KBM-7 (cell line): ENCODE measurements around the gene S100G.

Experiments used
- DNase-seq: peaks from one replicate; pipeline ENCODE4 v3.0.0-alpha.2; 2015
- in situ Hi-C: fragments of 300-500 bp; cut with MboI; formaldehyde crosslinking; loops from 2 replicates; pipeline ENCODE4 v1.14.3; 2020; ENCODE audit warnings: low sequenced_read_pairs, low pct_unique_long_range_greater_than_20kb, mixed read lengths

The S100G gene

GRCh38 chrX:16640823-16641222 lies 9.1 kb upstream of the S100G start:
- in situ Hi-C loops, result no loop called here

DNA sequence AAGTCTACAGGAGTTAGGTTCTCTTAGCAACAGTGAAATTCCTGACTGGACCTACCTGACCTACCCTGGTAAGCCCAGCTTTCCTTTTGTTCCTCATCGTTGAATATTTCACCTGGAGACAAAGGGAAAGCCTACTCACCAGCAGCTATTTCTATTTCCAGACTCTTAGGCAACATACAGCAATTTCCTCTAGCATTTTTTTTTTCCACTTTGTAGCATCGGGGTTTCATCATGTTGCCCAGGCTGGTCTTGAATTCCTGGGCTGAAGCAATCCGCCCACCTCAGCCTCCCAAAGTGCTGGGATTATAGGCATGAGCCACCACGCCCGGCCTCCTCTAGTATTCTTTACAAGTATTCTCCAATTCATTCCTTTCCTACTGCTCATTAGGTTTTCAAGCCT lies 6.8 kb upstream of the S100G start:
- DNase-seq, result no peak
- in situ Hi-C loops, result no loop called here

More at GRCh38 chrX:16640823-16641222, 9.1 kb upstream of the S100G start:
- no peak for DNase-seq

DNA sequence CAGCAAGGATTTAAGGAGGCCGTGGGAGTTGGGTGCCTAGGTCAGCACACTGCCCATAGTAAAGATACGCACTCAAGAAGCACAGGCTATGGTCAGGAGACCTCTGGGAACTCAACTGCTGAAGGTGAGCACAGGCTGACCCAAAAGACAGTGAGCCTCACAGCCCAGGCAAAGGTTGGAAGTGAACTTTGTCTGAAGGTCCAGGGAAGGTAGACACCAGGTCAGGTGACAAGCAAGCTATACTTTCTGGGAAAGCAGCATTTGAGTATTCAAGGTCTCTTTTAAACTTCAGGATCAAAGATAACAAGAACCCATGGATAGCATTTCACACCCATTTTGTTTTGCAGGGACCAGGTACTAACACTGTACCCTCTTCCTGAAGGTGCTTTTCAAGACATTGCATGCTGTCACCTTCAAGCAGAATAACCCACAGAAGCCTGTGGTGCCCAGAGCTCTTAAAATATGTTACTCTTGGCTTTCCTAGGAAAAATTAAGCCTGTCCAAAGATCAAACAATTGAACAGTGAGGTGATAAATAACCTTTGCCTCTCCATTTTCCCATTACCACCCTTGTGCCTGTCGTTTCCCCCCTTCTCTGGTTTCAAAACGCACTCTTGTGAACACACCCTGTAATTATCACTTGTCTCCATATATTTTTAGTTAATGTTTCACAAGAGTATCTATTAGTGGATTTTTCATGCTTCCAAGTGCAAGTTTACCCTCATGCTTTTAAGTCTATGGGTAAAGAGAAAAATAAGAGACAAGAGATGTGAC lies 3.4 kb upstream of the S100G start:
- no peak for DNase-seq
- in situ Hi-C loops, result no loop called here

DNA sequence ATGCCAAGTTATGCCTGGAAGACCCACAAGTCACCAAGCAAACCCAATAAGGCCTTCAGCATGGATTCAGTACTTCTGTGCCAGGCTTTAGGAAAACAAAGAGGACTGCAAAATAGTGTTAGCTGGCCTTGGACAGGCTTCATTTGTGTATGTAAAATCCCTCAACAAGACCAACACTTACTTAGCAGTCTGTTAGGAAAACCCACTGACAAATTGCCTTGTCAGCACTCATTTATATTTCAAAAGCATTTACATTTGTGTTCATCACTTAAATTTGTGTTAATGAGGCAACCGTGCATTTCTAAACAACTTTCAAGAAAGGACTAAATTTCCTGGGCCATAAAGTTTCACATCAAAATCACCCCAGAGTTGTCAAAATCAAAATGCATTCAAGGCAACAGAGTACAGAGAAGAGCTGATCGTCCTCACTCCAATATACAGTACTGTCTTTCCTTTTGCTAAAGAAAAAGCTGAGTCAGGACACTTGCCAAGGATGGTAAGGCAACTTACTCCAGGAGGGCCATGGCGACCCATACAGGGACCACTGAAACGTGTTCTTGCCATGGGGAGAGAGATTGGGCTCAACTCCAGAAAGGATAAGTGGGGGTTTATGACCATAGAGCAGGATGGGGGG lies 1.6 kb downstream of the S100G start:
- DNase-seq, result no peak
- in situ Hi-C loops, result no loop called here

- in situ Hi-C loops, result no loop called here
- no peak for DNase-seq
Observed at GRCh38 chrX:16653424-16653823, 3.5 kb downstream of the S100G start.

DNA sequence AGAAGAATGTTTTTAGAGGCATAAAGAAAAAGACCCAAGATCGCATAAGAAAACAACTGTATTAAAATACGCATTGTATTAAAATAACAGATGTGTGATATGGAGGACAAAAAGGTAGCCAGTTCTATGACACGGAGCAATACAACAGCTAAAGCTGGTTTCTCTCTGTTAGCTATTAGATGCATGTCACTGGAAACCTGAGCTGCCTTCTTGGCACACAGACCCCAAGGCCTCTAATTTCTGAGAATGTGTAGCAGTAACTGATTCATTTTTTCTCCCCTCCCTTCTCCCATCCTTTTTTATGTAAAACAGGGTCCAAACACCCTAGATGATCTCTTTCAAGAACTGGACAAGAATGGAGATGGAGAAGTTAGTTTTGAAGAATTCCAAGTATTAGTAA lies 4.1 kb downstream of the S100G start:
- DNase-seq, result no peak
- in situ Hi-C loops, result no loop called here

DNA sequence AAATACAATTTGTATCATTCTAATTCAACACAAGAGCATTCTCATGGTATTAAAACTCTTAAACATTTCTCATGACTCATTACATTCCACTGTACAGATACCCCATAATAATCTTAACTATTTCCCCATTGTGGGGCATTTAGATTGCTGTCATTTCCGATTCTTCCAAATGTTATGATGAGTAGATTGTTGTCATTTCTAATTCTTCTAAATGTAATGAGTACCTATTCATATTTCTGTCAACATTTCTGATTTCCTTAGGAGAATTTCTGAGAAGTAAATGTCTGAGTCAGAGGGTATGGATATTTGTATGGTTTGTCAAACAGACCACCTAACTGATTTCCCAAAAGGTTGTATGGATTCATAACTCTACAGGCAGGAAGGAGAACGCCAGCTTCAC lies 8.3 kb downstream of the S100G start:
- no peak for DNase-seq
- in situ Hi-C loops, result no loop called here

GRCh38 chrX:16659321-16659720 lies 9.4 kb downstream of the S100G start:
- DNase-seq, result no peak
- in situ Hi-C loops, result no loop called here

- no peak for DNase-seq
- in situ Hi-C loops, result no loop called here
Observed at GRCh38 chrX:16661495-16661894, 11.5 kb downstream of the S100G start.

GRCh38 chrX:16662402-16662801 lies 12.4 kb downstream of the S100G start:
- in situ Hi-C loops, result no loop called here
- no peak for DNase-seq

DNA sequence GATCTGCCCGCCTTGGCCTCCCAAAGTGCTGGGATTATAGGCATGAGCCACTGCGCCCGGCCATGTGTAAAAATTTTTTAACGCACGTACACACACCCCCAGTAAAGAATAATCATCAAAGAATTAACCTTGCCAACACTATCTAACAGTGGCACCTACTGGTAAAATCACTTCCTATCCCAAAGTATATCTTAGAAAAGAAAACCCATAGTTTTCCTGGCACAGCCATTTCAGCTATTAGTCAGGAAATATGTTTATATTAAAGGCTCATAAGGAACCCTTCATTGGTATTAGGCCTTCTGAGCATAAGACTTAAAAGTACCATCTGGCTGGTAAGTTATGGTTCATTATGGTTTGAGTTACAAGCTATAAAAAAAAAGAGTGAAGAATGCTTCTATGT lies 14.1 kb downstream of the S100G start:
- DNase-seq, result no peak
- in situ Hi-C loops, result no loop called here

DNA sequence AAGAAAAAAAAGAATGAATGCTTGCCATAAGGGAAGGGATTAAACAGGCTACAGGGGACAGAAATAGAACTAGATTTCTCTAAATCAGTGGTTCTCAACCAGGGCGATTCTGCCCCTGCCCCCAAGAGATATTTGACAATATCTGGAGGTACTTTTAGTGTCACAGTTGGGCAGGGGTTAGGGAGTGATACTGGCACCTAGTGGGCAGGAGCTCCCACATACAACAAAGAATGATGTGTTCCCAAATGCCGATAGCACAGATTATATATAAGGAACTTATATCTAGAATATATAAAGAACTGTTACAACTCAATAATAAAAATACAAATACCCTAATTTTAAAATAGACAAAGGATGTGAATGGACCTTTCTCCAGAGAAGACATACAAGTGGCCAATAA lies 14.7 kb downstream of the S100G start:
- DNase-seq, result no peak
- in situ Hi-C loops, result no loop called here

DNA sequence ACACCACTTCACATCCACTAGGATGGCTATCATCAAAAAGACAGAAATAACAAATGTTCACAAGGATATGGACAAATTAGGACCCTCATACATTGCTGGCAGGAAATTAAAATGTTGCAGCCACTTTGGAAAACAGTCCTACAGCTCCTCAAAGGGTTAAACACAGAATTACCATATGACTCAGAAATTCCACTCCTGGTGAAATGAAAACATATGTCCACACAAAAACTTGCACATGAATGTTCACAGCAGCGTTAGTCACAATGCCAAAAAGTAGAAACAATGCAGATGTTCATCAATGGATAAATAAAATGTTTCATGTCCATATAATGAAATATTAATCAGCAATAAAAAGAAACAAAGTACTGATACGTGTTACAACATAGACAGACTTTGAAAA lies 15.1 kb downstream of the S100G start:
- in situ Hi-C loops, result no loop called here
- no peak for DNase-seq

DNA sequence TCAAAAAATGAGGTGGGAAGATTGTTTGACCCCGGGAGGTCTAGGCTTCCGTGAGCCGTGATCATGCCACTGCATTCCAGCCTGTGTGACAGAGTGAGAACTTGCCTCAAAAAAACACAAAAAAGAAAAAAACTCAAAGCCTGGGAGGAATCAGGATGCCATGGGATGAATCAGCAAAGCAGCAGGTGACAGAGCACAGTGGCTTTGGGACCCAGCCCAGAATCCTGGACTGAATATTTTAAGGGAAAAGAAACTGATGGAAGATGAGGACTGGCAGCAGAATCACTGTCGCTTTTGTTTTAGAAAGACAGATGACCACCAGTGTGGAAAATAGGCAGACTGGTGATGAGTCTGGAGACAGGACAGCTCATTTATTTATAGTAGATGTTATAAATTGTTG lies 16.6 kb downstream of the S100G start:
- DNase-seq, result no peak
- in situ Hi-C loops, result no loop called here

DNA sequence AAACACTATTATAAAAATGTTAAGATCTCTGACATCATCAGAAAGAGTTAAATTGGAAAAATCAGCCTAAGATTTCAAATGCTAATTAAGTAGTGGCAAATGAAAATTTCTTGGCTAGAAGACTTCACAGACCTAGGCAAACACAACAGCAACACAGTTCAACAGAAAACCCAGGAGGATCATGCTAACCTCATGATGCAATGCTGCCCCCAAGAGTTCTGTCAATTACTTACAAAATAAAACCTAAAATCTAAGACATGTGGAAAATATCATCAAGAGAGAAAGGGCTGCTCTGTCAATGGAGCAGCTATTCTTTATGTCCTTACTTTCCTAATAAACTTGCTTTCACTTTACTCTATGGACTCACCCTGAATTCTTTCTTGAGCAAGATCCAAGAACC lies 21.0 kb downstream of the S100G start:
- in situ Hi-C loops, result no loop called here
- DNase-seq, result peak; percentile 76

DNA sequence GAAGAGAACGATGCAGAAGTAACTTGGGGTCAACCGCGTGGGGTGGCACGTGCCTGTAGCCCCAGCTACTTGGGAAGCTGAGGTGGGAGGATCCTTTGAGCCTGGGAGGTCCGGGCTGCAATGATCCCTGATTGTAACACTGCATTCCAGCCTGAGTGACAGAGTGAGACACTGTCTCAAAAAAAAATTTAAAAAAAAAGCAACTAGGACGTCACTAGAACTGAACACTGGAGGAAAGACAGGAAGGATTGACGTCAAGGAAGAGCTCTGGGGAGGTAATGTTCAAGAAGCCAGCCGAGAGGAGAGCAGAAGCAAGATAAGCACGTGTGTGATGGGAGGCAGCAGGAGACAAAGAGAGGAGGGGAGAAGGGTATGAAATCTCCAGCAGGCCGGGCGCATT lies 28.7 kb downstream of the S100G start:
- DNase-seq, result no peak
- in situ Hi-C loops, result no loop called here

- in situ Hi-C loops, result no loop called here
Observed at GRCh38 chrX:16683007-16683664, 33.2 kb downstream of the S100G start.

DNA sequence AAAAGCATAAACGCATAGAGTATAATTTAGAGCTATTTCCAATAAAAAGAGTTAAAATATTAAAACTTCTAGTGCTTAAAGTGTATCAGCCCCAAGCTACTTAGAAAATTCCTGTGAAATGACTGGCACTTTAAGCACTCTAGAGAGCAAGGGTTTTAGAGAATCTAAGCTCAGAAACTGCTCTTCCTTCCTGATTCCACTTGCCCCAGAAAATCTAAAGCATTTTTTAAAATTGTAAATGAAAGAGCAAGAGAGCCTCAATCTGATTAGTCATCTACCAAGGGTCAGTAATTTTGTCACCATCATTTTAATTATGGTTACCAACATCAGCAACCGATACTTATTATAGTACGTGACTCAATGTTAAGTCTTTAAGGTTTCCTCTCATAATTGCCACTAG lies 37.6 kb downstream of the S100G start:
- DNase-seq, result no peak
- in situ Hi-C loops, result no loop called here

More at GRCh38 chrX:16683007-16683664, 33.2 kb downstream of the S100G start:
- DNase-seq, result no peak

DNA sequence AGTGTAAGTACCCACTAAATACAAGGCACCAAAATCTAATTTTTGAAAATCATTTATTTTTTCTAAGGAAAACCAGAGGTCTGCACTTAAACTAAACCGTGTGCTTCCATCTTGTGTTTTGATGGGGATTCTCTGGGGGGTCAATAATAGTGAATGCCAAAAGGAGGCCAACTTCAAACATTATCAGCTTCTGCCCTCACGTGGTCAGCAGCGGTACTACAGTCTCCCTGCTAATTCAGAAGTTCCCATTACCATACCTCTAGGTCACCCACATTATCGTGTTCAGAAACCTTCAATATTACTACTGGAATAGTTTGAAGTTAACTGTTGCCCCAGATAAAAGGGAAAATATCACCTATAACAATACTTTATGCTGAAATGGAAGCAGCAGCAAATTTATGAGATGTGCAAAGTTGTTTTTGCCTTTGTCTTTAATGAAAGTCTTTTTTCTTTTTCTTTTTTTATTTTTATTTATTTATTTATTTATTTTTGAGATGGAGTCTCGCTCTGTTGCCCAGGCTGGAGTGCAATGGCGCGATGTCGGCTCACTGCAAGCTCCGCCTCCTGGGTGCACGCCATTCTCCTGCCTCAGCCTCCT lies 45.2 kb downstream of the S100G start:
- in situ Hi-C loops, result no loop called here
- DNase-seq, result peak; percentile 75

DNA sequence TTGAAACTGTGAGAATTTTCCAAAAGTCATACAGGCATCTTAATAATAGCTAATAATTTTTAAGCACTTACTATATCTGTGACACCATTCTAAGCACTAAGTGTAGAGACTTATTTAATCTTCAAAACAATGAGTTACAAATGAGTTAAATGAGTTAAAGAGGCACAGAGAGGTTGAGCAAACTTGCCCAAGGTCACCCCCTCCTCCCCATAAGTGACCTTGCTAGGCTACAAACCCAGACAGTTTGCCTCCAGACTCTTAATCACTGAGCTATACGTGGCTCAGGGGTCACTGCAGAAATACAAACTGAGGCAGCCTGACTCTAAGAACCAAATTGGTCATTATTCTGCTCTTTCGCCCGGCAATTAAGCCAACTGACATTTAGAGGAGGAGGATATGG lies 47.0 kb downstream of the S100G start:
- in situ Hi-C loops, result no loop called here
- no peak for DNase-seq
